ENCODE data around the gene PHF21A.
"Not testable (repeated sequence)": the region's sequence is repeated elsewhere in the genome, so short reads cannot be mapped to it uniquely, and the experiment has no call there.

Gene PHF21A

DNA sequence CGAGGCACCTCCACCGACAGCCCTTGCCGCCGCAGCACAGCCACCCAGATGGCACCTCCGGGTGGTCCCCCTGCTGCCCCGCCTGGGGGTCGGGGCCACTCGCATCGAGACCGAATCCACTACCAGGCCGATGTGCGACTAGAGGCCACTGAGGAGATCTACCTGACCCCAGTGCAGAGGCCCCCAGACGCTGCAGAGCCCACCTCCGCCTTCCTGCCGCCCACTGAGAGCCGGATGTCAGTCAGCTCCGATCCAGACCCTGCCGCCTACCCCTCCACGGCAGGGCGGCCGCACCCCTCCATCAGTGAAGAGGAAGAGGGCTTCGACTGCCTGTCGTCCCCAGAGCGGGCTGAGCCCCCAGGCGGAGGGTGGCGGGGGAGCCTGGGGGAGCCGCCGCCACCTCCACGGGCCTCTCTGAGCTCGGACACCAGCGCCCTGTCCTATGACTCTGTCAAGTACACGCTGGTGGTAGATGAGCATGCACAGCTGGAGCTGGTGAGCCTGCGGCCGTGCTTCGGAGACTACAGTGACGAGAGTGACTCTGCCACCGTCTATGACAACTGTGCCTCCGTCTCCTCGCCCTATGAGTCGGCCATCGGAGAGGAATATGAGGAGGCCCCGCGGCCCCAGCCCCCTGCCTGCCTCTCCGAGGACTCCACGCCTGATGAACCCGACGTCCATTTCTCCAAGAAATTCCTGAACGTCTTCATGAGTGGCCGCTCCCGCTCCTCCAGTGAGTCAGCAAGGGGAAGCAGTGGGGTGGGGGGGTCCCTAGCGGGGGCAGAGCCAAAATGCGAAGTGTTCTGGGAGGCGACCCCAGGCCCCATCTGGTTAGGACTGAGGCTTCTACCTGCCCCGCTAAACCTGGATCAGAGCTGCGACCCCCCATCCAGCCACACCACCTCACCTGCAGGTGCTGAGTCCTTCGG is 218.5 kb downstream of the PHF21A start:
- no peak for DNase-seq (ENCODE audit: low spot score)

DNA sequence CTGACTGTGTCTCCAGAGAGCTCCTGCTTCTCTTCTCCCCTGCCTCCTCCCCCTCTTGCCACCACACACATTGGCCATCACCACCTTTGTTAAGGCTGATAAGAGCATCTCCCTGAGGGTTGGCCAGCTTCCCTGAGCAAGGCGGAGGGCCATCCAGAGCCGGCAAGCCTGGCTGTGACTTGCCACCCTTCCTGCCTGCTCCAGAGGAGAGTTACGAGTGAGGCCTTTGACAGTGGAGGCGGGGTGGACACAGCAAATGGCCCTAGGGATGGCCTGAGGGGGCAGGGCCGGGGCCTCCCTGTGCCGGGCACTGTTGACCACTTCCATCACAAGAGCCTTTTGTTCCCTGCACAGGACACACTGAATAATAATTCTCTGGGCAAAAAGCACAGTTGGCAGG is 219.6 kb downstream of the PHF21A start:
- no peak for DNase-seq (ENCODE audit: low spot score)

DNA sequence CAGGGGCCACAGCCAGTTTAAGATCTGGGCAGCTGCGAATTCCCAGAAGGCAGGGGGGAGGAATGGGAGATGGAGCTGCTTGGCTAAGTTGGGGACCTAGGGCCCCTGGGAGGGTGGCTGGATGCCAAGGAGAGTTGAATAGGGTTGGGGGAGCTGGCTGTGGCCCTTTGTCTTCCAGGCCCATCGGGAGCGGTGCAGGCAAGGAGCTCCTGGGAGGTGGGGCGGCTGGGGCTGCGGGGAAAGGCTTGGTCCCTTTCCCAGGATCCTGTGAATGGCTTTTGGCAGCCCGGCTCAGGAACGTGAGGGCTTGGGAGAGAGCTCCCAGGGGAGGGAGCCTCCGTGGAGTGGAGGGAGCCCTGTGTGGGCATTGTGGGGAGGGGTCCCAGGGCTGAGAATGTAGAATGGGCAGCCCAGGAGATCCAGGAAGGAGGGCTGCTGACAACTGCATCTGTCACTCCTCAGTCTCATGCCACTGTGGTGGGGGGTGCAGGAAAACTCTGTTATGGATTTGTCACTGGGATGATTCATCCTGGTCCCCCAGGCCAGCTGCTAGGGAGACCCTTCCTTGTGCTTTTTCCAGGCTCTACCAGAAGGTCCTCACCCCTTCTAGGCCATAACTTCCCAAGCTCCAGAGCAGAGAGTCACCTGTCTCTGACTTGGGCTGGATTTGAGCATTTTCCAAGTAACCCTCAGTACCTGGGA is 220.2 kb downstream of the PHF21A start:
- no peak for DNase-seq (ENCODE audit: low spot score)

DNA sequence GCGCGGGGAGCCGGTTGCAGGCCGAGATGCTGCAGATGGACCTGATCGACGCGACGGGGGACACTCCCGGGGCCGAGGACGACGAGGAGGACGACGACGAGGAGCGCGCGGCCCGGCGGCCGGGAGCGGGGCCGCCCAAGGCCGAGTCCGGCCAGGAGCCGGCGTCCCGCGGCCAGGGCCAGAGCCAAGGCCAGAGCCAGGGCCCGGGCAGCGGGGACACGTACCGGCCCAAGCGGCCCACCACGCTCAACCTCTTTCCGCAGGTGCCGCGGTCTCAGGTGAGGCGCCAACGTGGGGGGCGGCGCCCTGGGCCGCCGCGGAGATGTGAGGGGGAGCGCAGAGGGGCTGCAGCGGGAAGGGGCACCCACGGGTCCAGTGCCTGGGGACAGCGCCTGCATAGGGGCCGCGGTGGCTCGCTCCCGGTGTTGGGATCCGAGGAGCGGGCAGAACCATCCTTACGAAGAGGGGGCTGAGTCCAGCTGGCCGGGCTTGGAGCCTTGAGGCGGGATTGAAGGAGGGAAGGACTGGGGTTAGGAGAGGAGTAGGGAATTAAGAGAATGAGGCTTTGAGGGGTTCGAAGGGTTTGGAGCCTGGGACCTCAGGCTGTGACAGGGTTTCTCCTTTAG is 221.0 kb downstream of the PHF21A start:
- DNase-seq (ENCODE audit: low spot score), result not testable (repeated sequence)

DNA sequence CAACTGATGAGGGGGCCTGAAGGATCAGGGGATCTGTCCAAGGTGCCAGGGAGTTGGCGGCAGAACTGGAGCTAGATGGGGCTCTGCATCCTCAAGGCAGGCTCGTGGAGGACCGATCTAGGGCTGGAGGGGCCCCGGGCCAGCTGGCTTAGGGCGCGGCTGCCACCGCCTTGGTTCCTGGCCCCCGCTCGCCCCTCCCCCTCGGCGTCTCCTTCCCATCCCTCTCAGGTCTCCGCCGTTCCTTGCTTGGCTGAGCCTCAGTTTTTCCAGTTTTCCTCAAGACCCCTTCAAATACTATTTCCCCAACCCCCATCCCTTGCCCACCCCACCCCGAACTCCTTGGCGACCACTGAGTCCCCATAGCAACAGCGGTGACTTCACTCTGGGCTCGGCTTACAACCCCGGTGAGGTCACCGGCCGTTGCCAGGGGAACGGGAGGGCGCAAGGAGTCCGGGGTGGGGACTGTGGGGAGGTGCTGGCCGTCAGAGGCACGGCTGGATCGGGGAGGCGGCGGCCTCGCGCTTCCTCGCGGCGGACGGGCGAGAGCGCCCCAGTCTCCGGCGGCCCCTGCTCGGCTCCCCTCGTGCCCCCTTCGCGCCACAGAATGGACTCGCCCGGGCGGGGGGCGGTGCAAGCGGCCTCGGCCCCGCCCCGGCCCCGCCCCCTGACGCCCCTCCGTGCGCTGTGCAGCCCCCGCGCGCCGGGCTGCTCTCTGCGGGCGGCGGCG is 221.6 kb downstream of the PHF21A start:
- peak; percentile 51 for DNase-seq (ENCODE audit: low spot score)

DNA sequence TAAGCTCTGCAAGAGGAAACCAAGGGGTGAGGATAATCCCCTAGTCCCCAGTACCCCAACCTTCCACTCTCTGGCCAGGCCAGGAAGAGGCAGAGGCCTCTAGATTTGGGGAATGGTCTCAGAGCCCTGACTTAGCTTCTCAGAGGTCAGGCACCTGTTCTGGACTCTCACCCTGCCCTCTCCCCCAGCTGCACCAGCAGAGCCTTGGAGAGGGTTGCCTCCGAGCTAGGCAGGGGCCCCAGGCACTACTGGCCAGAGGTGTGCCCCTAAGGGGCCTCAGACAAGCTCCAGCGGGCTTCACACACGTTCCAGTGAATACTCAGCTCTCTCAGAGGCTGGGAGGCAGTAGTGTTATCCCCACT is 222.2 kb downstream of the PHF21A start:
- no peak for DNase-seq (ENCODE audit: low spot score)

DNA sequence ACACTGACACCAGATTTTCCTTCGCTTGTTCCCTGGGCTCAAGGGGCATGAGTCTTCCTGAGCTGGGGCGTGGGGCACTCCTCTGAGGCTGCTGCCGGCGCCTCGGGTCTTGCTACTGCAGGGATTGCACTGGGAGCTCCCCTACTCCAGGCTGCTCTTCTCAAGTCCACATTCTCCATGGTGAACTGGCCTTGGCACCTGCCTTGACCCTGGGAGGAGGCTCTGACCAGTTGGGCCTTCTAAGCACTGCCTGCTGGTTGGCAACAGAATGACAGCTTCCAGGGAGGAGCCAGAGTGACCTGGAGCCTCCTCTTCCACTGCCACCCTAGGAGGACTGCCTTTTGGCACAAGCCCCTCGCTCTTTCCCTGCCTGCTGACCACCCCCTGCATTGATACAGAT is 223.7 kb downstream of the PHF21A start:
- no peak for DNase-seq (ENCODE audit: low spot score)

DNA sequence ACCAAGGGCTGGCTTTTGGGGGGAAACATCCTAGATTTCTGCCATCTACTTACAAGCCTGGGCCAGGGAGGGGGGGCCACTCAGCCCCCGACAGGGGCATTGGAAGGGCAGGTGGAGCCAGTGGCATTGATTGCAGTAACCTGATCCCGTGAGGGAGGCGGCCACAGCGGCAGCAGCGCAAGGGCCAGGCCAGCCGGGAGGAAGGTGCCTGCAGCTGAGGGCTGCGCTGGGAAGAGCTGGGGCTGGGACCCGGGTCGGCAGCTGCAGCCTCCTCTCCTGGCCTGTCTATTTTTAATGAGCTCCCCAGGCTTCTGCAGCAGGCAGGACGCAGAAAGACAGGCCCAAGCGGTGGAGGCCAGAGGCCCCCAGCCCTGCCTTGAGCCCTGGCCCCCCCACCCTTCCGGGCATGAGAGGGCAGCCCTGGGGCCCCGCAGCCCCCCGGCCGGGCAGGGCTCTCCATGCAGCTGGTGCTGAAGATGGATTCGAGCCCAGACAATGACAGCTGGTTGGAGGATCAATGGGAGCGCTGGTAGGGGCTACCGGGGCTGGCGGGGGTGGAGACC is 224.8 kb downstream of the PHF21A start:
- DNase-seq (ENCODE audit: low spot score), result no peak

DNA sequence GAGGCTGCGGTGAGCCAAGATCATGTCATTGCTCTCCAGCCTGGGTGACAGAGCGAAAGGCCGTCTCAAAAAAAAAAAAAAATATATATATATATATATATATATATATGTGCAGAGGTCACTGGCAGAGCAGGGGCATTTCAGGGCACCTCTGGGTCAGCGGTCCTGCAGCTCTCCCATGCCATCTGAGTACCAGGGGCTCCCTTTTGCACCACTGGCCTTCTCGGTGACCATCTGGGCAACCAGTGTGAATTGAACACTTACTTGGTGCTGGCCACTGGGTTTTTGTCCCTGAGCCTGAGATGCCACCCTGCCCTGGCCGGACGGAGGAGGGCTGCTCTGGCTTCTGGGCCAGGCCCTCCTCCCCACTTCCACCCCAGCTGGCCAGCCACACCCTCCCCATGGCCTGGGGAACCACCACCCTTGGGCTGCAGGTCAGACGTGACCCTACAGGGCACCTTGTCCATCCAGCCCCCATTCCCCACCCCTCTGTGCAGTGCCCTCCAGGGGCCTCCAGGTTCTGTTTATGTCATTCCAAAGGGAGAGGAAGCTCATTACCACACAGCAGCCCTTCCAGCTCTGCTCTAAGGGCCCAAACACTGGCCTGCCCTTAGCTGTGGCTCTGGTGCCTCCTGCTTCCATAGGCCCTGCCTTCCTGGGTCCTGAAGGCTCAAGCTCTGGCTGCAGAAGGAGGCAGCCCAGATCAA is 225.5 kb downstream of the PHF21A start:
- DNase-seq (ENCODE audit: low spot score), result no peak

DNA sequence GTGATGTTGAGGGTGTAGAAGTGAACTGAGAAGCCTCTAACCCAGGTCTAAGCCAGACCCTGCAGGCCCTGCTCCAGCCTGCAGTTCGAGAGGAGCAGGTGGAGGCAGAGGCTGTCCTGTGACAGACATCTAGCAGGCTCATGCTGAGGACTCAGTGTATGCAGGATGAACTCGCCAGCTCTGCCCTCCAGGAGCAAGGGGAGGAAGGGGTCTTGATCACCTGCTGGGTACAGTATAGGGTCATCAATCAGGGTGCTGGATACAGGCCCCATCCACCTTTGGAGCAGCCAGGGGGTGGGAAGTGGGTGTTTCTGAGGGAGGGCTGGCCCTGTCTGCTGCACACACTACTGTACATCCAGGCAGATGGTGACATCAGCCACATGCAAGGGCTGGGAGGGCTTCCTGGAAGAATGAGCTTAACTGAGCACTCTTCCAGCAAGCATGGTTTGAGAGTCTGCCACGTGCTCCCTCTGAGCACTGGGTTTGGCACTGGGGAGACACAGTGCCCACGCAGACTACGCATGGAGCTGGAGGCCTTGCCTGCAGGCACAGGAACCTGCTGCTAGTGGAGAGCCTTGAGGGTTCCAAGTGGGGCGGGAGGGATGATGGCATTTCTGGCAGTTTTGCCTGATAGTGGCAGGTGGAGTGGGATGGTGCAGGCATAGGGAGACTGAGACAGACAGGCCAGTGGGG is 226.6 kb downstream of the PHF21A start:
- no peak for DNase-seq (ENCODE audit: low spot score)

DNA sequence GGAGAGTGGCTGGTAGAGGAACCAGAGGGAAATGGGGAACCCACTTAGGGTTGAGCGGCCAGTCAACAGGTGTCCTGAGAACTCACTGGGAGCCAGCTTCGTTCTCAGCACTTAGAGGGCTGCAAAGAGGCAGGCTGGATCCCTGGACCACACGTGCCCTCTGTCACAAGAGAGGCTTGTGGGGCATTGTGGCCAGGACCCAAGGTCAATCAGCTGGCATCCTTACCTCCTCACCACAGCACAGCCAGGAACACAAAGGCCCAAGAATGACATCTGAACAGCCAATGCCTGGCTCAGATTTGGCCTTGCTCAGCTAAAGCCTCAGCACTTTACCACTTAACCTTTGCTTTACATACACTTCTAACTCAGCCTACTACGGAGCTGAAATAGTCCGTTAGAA is 228.4 kb downstream of the PHF21A start:
- no peak for DNase-seq (ENCODE audit: low spot score)

DNA sequence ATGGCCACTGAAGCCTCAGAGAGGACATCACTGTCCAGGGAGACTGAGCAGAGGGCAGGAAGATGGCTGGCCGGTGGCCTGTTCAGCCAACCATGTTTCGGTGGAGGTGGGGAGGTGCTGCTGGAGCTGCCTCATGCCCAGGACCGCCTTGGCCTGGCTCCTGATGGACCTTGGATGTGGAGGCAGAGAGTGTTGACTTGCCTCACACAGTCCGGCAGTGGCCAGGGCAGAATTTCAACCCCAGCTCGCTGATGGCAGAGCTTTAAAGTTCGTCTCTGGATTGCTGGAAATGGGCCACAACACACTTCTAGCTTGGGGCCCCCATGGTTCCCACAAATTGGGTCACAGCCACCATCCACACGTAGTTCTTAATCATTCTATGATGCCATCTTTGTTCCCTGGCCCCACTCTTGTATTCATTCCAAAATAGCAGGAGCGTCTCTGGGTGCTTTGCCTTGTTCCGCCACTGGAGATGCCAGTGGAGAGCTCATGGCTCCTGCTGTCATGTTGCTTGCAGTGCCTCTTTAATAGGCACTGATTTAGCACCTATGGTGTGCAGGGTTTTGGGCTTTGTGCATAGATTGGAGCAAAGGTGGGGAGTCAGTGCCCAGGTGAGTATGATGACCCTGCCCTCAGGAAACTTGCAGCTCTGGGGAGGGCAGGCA is 230.2 kb downstream of the PHF21A start:
- no peak for DNase-seq (ENCODE audit: low spot score)

DNA sequence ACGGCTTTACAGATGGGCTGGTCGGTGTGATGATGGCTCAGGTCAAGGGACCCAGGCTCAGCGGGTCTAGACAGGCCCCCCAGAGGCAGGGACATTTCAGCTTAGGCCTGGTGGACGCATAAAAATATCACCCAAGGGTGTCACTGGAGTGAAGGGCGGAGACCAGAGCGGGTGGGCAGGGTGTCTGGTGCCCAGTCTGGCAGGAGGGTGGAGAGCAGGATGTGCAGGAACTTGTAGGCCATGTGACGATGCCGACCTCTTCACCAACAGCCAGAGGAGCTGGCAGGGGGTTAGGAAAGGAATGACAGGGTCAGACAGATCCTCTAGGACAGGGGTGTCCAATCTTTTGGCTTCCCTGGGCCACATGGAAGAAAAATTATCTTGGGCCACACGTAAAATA is 231.3 kb downstream of the PHF21A start:
- DNase-seq (ENCODE audit: low spot score), result no peak

DNA sequence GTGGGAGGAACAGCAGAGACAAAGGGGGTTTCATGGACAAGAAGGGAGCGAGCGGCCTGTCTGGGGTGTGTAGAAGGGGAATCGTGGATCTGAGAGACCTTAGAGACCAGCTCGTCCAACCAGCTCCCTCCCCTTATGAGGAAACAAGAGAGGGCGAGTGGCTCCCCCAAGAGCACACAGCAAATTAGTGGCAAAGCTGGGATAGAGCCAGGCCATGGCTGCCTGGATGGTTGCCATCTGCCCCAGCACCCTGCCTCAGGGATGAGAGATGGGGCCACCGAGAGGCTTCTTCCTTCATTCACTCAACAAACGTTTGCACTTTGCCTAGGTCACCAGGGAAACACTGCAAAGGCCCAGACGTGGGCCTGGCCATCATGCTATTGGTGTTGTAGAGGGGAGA is 231.7 kb downstream of the PHF21A start:
- no peak for DNase-seq (ENCODE audit: low spot score)

DNA sequence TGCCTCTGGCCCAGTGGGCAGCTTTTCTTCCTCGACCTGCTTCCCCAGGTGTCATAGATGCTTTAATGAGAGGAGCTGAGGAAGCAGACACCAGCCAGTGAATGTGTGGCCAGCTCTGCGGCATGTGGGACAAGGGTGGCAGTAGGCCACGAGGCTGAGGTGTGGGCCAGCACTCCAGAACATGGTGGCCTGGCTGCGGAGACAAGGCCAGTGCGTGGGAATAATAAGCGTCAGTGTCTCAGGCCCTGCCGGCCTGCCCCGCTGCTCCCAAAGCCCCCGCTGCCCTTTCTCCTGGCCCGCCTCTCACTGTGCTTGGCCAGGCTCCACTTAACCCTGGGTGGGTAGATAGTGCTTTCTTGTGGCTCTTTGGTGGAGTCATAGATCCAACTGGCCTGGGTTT is 233.7 kb downstream of the PHF21A start:
- no peak for DNase-seq (ENCODE audit: low spot score)

DNA sequence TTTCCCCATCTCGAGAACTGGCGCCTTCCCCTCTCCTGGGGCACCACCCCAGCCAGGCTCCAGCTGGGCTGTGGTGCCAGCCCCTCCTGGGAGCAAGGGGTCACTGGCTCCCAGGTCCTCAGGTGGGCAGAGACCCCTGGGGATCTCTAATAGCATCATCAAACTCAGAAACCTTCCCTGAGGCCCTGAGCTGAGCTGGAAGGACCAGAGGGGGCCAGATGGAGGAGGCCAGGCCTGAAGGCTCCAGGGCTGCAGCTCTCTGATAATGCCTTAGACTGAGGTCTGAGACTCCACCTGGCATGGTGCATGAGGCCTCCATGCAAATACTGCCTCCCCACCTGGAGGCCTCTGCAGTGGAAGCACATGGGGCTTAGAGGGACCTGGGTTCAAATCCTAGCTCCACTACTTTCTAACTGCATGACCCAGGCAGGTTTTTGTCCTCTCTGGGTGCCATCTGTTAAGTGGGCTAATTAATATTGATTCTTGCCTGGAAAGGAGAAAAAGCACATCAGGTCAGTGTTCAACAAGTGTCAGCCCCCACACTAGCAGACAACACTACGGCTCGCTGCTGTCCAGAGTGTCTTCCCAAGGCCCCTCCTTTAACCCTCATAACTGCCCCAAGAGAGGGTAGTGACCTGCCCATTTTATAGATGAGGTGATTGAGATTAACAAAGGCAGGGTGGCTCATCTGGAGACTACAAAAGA is 234.3 kb downstream of the PHF21A start:
- DNase-seq (ENCODE audit: low spot score), result no peak

DNA sequence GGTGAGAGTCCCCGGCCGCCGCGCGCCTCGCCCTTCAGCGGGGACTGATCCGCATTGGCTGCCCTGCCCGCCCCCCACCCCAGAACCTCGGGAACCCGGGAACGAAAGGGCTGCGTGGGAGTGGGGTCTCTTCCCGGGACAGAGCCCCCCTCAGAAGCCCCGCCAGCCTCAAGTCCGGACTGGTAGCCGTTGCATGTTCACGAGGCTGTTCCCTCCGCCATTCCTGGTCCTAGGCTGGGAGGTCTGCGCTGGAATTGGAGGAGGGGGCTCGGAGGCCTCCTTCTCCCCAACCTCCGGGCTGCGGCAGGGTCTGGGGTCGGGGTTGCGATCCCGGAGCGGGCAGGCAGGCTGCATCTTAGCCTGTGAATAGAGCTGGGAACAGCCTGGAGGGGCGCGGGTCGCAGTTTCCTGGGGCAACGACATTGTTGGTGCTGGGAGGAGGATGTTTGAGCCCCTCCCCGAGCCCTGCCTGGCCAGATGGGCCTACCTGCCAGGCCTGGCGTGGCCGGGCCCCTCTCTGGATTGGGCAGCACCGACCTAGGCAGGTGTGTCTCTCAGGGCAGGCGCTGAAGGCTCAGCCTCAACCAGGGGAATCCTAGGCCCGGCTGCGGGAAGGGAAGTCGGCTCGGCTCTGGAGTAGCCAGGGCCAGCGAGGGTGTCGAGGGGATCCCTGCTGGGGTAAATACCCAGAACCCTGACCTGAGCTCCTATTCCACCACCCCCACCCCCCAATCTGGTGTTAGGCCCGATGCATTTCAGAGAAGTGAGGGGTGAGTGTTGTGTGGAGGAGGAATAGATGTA is 235.1 kb downstream of the PHF21A start:
- no peak for DNase-seq (ENCODE audit: low spot score)

DNA sequence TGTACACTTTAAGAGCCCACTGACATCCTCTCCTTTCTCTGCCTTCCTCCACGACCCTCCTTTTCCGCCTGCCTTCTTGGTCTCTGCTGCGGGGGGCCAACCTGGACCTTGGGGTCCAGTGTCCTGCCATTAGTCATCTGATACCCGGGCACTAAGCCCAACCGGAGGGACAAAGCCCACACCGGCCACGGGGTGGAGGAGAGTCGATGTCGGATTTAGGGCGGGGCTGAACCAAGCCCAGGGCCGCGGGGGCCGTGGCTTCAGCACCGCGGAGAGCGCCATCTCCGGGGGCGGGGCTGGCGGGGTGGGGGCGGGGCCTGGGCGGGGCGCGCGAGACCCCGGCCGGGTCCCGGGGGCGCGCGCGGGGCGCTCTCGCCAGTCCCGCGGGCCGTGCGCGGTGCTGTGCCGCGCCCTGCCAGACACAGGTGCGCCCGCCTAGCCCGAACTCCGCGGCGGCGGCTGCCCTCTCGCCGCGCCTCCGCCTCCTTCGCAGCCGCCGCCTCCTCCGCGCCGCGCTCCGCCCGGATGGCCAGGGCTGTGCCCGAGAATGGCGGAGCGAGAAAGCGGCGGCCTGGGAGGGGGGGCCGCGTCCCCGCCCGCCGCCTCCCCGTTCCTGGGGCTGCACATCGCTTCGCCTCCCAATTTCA is 235.9 kb downstream of the PHF21A start, which contains the start of gene MAPK8IP1:
MAPK8IP1 (plus strand) TSS at position 378 of the 647 bp plus-strand sequence; CDS start at position 548, 170 bp downstream.
- DNase-seq (ENCODE audit: low spot score), result peak; percentile 71

All from LoVo (cell line).